HG03442 (cell line): ENCODE results near the gene MAP2K2.
"Not testable (repeated sequence)": the region's sequence is repeated elsewhere in the genome, so short reads cannot be mapped to it uniquely, and the experiment has no call there.

ENCODE experiments used
- ATAC-seq: cut with Tn5 transposase; IDR thresholded peaks from one replicate; pipeline ENCODE4 v1.9.1; 2021; ENCODE audit warnings: mild to moderate bottlenecking, moderate library complexity; ENCODE audit not compliant: unreplicated experiment

MAP2K2 gene

GRCh38 chr19:4123615-4124568, at the start of gene MAP2K2:
MAP2K2 (minus strand) TSS chr19:4124122; CDS start chr19:4123875, 247 bp downstream.
- ATAC-seq = peak; percentile 89

DNA sequence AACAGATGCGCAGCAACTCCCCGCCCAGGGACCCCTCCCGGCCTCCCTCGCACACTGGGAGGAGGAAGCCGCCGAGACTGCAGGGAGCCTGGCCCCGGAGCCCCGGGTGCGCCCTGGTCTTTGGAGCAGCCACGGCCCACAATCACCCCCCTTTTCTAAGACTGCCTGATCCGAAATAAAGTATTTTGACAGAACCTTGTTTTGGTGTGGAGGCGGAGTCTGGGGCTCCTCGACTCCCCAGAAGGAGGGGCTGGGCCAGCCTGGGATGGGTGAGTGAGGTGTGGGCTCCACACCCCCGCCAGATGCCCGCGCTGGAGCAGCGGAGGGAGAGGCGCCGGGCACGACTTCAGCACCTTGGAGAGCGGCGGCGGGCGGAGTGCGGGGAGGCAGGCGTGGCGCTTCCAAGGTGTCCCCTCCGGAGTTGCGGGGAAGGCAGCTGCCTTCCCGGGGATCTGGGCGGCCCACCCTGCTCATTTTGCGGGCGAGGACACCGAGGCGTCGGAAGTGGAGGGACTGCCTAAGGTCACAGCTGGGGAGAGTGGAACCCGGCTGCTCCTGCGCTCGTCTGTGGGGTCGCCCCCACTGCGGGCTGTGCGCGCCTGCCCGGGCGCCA, 49.0 kb upstream of the MAP2K2 start:
- ATAC-seq = no peak

GRCh38 chr19:4171676-4172075, 47.8 kb upstream of the MAP2K2 start:
- no peak for ATAC-seq

- no peak for ATAC-seq
Measured at GRCh38 chr19:4164262-4164661, 40.3 kb upstream of the MAP2K2 start.

DNA sequence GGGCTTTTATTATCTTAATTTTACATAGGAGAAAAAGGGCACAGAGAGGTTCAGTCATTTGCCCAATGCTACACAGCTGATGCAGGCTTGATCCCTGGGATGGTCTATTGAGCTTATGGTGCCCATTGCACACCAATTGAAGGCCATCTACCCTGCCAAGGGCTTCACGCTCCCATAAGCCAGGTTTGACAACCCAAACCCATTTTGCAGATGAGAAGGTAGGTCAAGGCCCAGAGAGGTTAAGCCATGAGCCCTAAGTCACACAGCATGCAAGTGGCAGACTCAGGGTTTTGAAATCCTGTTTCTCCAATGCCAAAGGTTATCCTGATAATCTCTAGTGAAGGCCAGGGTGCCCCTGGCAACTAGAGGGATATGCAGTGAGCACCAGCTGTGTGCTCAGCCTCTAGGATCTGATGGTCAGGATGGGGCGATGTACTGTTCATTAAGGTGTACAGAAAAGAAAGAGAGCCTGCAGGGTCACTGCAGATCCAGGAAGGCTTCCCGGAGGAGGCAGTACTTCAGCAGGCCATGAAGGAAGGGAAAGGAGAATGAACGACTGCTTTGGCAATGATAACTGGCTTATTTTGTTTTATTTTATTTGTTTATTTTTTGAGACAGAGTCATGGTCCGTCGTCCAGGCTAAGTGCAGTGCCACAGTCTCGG, 37.6 kb upstream of the MAP2K2 start:
- no peak for ATAC-seq

DNA sequence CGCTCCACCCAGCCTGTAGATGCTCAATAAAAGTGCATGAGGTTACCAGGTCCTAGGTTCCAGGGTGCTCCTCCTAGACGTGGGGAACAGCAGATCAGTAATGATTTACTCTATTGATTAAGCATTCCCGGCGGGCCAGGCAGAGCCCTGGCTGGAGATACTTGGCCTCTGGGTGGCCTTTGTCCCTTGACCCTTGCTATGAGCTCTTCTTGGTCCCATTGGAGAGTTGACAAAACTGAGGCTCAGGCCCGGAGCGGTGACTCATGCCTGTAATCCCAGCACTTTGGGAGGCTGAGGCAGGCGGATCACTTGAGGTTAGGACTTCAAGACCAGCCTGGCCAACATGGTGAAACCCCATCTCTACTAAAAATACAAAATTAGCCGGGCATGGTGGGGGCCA, 34.0 kb upstream of the MAP2K2 start:
- ATAC-seq = not testable (repeated sequence)

DNA sequence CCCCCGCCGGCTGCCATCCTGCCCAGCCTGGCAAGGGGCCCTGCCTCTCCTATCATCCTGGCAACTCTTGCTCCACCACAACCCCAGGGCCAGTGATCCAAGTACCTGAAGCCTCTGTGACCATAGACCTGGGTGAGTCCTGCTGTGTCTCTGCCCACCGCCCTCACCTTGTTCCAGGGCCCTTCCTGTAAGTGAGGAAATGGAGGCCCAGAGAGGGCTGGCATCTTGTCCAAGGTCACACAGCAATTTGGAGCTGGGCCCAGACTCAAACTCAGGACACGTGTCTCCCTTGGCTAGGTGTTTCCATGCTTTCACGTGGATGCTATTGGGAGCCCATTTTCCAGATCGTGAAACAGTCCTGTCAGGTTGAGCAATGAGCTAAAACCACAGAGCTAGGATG, 33.2 kb upstream of the MAP2K2 start:
- ATAC-seq = no peak

GRCh38 chr19:4154571-4155312, 30.8 kb upstream of the MAP2K2 start:
- no peak for ATAC-seq

GRCh38 chr19:4152241-4152998, 28.5 kb upstream of the MAP2K2 start:
- ATAC-seq = no peak

- ATAC-seq = no peak
Measured at GRCh38 chr19:4151623-4152022, 27.7 kb upstream of the MAP2K2 start.

GRCh38 chr19:4149518-4150288, 25.8 kb upstream of the MAP2K2 start:
- ATAC-seq = no peak

GRCh38 chr19:4144666-4145249, 20.8 kb upstream of the MAP2K2 start:
- ATAC-seq = no peak

GRCh38 chr19:4142916-4143315, 19.0 kb upstream of the MAP2K2 start:
- ATAC-seq = not testable (repeated sequence)

DNA sequence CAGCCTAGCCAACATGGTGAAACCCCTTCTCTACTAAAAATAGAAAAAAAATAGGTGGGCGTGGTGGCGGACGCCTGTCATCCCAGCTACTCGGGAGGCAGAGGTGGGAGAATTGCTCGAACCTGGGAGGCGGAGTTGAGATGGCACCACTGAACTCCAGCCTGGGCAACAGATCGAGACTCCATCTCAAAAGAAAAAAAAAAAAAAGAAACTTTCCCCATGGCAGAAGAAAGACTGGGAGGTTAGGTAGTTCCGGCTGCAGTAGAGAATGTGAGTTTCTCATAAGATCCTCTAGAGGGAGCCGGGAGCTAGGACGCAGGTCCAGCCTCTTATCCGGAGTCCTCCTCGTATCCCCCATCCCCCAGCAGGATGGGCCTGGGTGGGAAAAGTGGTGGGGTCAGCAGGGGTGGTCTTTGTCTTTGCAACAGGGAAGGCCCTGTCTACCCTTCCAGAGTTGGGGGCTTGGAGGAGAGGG, 16.4 kb upstream of the MAP2K2 start:
- no peak for ATAC-seq

- ATAC-seq = no peak
Measured at GRCh38 chr19:4139614-4140236, 15.8 kb upstream of the MAP2K2 start.

GRCh38 chr19:4138445-4138844, 14.5 kb upstream of the MAP2K2 start:
- ATAC-seq = no peak

- no peak for ATAC-seq
Measured at GRCh38 chr19:4136680-4137088, 12.8 kb upstream of the MAP2K2 start.

GRCh38 chr19:4135386-4135785, 11.5 kb upstream of the MAP2K2 start:
- not testable (repeated sequence) for ATAC-seq
